Thyroid gland (tissue), 4 donors: ENCODE results near the gene ATP8A1. TPM values are rescaled to one million over a fixed set of nuclear protein-coding genes. Genes with fewer than 3 reads are reported as not detected.

ENCODE experiments used
- DNase-seq, 2 donors: peaks; one replicate each; pipeline ENCODE4 v3.0.0-alpha.2; 2019
- H3K27ac ChIP-seq, 3 donors: fragments of 200-600 bp; sonication (generic); 1 replicate in 2 of 3; 2 replicates in 1 of 3; pipeline ENCODE4 v1.5.1; 2016 to 2019; ENCODE audit warnings: mild to moderate bottlenecking in 1 of 3, moderate library complexity in 1 of 3
- H3K27me3 ChIP-seq: fragments of 200-600 bp; sonication (generic); one replicate; pipeline ENCODE4 v1.5.1; 2019
- H3K36me3 ChIP-seq, 2 donors: fragments of 200-600 bp; sonication (generic); one replicate each; pipeline ENCODE4 v1.5.1; 2016 to 2019
- H3K4me1 ChIP-seq, 2 donors: fragments of 200-600 bp; sonication (generic); one replicate each; pipeline ENCODE4 v1.5.1; 2017 to 2019
- H3K4me3 ChIP-seq, 3 donors: fragments of 200-600 bp; sonication (generic); replicated peaks in 1 of 3; 1 replicate in 2 of 3; 2 replicates in 1 of 3; pipeline ENCODE4 v1.5.1; 2016; ENCODE audit warnings: mild to moderate bottlenecking in 1 of 3
- H3K9me3 ChIP-seq: fragments of 200-600 bp; sonication (generic); one replicate; pipeline ENCODE4 v1.5.1; 2017
- POLR2A ChIP-seq, 2 donors: fragments of 450-650 bp; IDR thresholded peaks; one replicate each; pipeline ENCODE4 v1.6.1; 2017; ENCODE audit warnings: antibody characterized with exemption in 2 of 2, mild to moderate bottlenecking in 2 of 2, moderate library complexity in 1 of 2
- WGBS, 2 donors: methylation state at CpG; one replicate each; pipeline ENCODE4 v1.1.5; 2017; 5-methylcytosine and 5-hydroxymethylcytosine counted together
- intact Hi-C: fragments of 100-400 bp; cut with DNase I; formaldehyde crosslinking; loops from one replicate; pipeline ENCODE4 v1.15.1; 2023
- total RNA-seq, 4 donors: library from RNA; depleted of rRNA; stranded (reverse); fragments of >200 nt; gene quantifications; one replicate each; pipeline ENCODE4 v1.2.3, GENCODE V29; 2016
- TF ChIP-seq, protein P1 (sequence below), 6 experiments: fragments of 200-600 bp in 3 of 6; fragments of 450-650 bp in 3 of 6; sonication (generic) in 3 of 6; IDR thresholded peaks; one replicate each; pipeline ENCODE4 v1.5.1; 2016 to 2019; ENCODE audit warnings: antibody characterized with exemption in 6 of 6, mild to moderate bottlenecking in 2 of 6, inconsistent platforms in 1 of 6, moderate library complexity in 1 of 6

Gene ATP8A1
- total RNA-seq, 4 donors from 2014 or later, result 191 to 274 (median 245) TPM

DNA sequence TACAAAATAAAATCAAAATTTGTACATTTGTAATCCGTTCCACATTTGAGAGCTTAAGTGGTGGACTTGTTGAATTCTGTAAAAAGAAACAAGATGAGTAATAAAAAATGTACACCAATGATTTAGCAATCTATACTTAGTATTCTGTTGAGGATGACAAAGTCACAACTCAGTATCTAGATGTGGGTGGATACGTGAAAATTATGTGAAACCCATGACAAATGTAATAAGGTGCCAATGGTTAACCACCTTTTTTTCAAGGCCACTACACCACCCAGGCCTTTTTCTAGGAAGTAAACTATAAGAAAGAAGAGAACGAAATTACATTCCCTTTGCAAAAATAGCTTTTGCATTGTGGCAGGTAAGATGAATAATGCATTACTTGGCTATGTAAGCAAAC, 77.0 kb downstream of the ATP8A1 start:
- Histone ChIP-seq H3K27ac (no peak overlapping the region), H3K4me1 (no peaks in the 10 kb centered on the region), H3K36me3 (peaks cover 6 to 8% of the 10 kb centered on the region in 2 donors), H3K27me3 (no peaks in the 10 kb centered on the region), H3K9me3 (no peaks in the 10 kb centered on the region), H3K4me3 (no peak overlapping the region)
- 89 to 91% methylated on average over 3 of the region's 3 CpGs for WGBS, 2 donors
- TF ChIP-seq POLR2A (IDR thresholded peaks at IDR 0.05), result no peak
- TF ChIP-seq, protein P1, sequence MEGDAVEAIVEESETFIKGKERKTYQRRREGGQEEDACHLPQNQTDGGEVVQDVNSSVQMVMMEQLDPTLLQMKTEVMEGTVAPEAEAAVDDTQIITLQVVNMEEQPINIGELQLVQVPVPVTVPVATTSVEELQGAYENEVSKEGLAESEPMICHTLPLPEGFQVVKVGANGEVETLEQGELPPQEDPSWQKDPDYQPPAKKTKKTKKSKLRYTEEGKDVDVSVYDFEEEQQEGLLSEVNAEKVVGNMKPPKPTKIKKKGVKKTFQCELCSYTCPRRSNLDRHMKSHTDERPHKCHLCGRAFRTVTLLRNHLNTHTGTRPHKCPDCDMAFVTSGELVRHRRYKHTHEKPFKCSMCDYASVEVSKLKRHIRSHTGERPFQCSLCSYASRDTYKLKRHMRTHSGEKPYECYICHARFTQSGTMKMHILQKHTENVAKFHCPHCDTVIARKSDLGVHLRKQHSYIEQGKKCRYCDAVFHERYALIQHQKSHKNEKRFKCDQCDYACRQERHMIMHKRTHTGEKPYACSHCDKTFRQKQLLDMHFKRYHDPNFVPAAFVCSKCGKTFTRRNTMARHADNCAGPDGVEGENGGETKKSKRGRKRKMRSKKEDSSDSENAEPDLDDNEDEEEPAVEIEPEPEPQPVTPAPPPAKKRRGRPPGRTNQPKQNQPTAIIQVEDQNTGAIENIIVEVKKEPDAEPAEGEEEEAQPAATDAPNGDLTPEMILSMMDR (IDR thresholded peaks at IDR 0.05), result no peak
- intact Hi-C loops, result no loop called here
- DNase-seq, result no peak

DNA sequence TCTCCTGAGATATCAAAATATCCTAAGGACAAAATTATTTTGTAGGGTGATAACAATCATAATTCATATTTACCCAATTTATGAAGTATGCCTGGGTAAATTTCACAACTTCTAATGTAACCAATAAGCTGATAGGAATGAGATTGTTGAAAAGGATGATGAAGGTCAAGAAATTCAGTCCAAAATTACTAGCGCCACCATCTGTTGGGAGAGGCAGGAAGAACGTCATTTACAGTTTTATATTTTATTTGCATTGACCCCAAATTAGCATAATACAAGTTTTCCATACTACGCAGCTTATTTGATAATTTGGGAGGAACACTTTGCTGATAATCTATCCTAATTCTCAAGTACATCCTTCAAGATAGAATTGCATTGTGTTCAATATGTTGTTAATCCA, 78.7 kb downstream of the ATP8A1 start:
- intact Hi-C loops, result no loop called here
- Histone ChIP-seq H3K36me3 (peaks cover 6 to 8% of the 10 kb centered on the region in 2 donors), H3K9me3 (no peaks in the 10 kb centered on the region), H3K27ac (no peak overlapping the region), H3K4me1 (no peaks in the 10 kb centered on the region), H3K4me3 (no peak overlapping the region), H3K27me3 (no peaks in the 10 kb centered on the region)
- DNase-seq, result no peak
- TF ChIP-seq, protein P1 (IDR thresholded peaks at IDR 0.05), result no peak
- no peak for TF ChIP-seq POLR2A (IDR thresholded peaks at IDR 0.05)
- 92 to 96% methylated on average over 3 of the region's 3 CpGs for WGBS, 2 donors

DNA sequence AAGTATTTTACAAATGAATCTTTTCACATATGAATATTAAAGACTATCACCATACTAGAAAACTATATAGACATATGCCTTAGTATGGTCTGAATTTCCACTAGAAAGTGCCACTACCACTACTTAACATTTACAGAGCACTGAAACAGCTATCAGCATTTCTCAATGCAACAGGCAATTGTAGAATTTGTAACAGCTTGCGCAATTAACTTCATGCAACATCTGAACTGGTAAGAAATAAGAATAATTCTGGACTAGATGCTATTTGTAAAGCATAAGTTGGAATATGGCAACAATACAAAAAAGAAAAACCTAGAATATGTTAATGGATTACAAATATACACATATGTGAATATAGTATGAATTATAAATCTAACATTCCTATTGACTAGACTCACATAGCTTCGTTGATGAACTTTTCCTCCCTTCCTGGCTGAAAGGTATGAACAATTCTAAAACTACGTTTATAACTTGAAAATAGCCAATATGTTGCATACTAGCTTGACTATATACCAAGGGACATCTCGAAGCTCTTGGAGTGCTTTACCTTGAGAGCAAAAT, 82.0 kb downstream of the ATP8A1 start:
- no peak overlapping the region for H3K27ac ChIP-seq
- peaks cover 6 to 8% of the 10 kb centered on the region in 2 donors for H3K36me3 ChIP-seq
- no peak overlapping the region for H3K4me3 ChIP-seq
- H3K27me3 ChIP-seq, result no peaks in the 10 kb centered on the region
- H3K9me3 ChIP-seq, result no peaks in the 10 kb centered on the region
- intact Hi-C loops, result no loop called here
- WGBS, 2 donors, result 93 to 94% methylated on average over 4 of the region's 4 CpGs
- H3K4me1 ChIP-seq, result peaks cover 2 to 11% of the 10 kb centered on the region in 2 donors
- TF ChIP-seq, protein P1 (IDR thresholded peaks at IDR 0.05), result no peak
- TF ChIP-seq POLR2A (IDR thresholded peaks at IDR 0.05), result no peak
- DNase-seq, result no peak

DNA sequence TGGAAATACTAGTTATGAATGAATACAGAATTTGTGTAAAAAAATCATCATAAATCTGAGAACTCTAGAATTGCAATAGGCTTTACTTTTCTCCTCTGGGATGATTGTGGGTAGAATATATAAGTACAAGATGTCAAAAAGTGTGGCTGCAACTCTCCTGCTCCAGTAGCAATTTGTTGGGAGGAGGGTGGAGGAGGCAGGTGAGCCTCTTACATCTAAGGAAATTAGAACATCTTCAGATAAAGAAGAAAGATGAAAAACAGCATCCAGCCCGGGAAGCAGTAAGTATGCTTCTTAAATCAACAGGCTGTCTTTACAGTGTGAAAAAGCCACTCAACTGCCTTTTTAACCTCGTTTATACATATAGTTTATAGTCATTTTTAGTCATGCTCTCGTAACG, 83.7 kb downstream of the ATP8A1 start:
- WGBS, 2 donors, result 87 to 91% methylated on average over 4 of the region's 4 CpGs
- TF ChIP-seq POLR2A (IDR thresholded peaks at IDR 0.05), result no peak
- TF ChIP-seq, protein P1 (IDR thresholded peaks at IDR 0.05), result no peak
- H3K4me1 ChIP-seq, result peaks cover 14 to 22% of the 10 kb centered on the region in 2 donors
- DNase-seq, result no peak
- intact Hi-C loops, result no loop called here
- peaks cover 5 to 8% of the 10 kb centered on the region in 2 donors for H3K36me3 ChIP-seq
- no peaks in the 10 kb centered on the region for H3K9me3 ChIP-seq
- H3K27ac ChIP-seq, result peak overlapping the region in 1 of 3 donors; percentile 3
- no peaks in the 10 kb centered on the region for H3K27me3 ChIP-seq
- H3K4me3 ChIP-seq, result no peak overlapping the region

DNA sequence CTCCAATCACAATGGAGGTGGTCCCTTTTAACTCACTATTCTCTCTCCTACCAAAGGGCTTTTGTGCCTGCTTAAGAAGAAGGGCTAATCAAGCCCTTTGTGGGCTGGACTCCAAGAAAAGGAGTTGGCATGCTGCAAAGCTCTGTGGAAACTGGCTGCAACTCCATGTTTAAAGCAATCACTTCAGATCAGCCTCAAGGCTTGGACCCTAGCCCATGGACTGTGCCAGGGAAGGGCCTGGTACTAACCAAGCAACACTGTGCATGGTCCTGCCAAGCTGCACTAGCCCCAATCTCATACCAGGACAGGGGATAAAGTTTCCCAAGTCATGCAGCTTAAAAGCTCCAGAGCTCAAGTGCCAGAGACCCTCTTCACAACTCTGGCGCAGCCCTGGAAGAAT, 86.7 kb downstream of the ATP8A1 start:
- H3K4me1 ChIP-seq, result peaks cover 14 to 22% of the 10 kb centered on the region in 2 donors
- WGBS, 2 donors, result 20 to 40% methylated on average over 1 of the region's 1 CpG
- peak overlapping the region; percentile 1 to 55 (median 11) for H3K27ac ChIP-seq
- peak; percentile 92 to 94 for DNase-seq
- H3K9me3 ChIP-seq, result no peaks in the 10 kb centered on the region
- no peaks in the 10 kb centered on the region for H3K27me3 ChIP-seq
- H3K36me3 ChIP-seq, result peaks cover 0 to 4% of the 10 kb centered on the region in 2 donors
- intact Hi-C loops, result no loop called here
- TF ChIP-seq, protein P1 (IDR thresholded peaks at IDR 0.05), result no peak
- no peak for TF ChIP-seq POLR2A (IDR thresholded peaks at IDR 0.05)
- no peak overlapping the region for H3K4me3 ChIP-seq
